Osteoblast (primary cell): ENCODE data around the gene CYB5R4. TPM values are rescaled to one million over a fixed set of nuclear protein-coding genes. Genes with fewer than 3 reads are reported as not detected.

Source experiments
- DNase-seq: peaks from one replicate; pipeline ENCODE4 v3.0.0; 2011; ENCODE audit warnings: low spot score, mixed read lengths; ENCODE audit not compliant: insufficient read length; ENCODE audit errors: missing footprints
- H2AFZ ChIP-seq: 2 replicates; pipeline ENCODE4 v1.6.0; 2011; ENCODE audit warnings: mild to moderate bottlenecking, low read length
- H3K27ac ChIP-seq: 2 replicates; pipeline ENCODE4 v1.5.1; 2011; ENCODE audit warnings: mild to moderate bottlenecking, low read depth, low read length, moderate library complexity
- H3K27me3 ChIP-seq: 2 replicates; pipeline ENCODE4 v1.6.0; 2012; ENCODE audit warnings: mild to moderate bottlenecking, control low read depth, inconsistent platforms, low read length, moderate library complexity; ENCODE audit not compliant: insufficient read depth
- H3K36me3 ChIP-seq: 2 replicates; pipeline ENCODE4 v1.5.1; 2011; ENCODE audit warnings: mild to moderate bottlenecking, low read length, control low read depth, moderate library complexity; ENCODE audit not compliant: insufficient read depth
- H3K4me1 ChIP-seq: 2 replicates; pipeline ENCODE4 v1.5.1; 2011; ENCODE audit warnings: mild to moderate bottlenecking, low read length, control low read depth, moderate library complexity; ENCODE audit not compliant: insufficient read depth
- H3K4me2 ChIP-seq: 2 replicates; pipeline ENCODE4 v1.6.0; 2011; ENCODE audit warnings: mild to moderate bottlenecking, low read length; ENCODE audit not compliant: insufficient read depth
- H3K4me3 ChIP-seq: fragments of 200-600 bp; sonication (generic); 3 replicates; pipeline ENCODE4 v1.5.1; 2012; ENCODE audit warnings: mild to moderate bottlenecking, low read length, inconsistent platforms; ENCODE audit not compliant: insufficient read depth
- H3K79me2 ChIP-seq: 2 replicates; pipeline ENCODE4 v1.6.0; 2012; ENCODE audit warnings: mild to moderate bottlenecking, low read length, control low read depth, inconsistent platforms; ENCODE audit not compliant: insufficient read depth
- H3K9me3 ChIP-seq: 2 replicates; pipeline ENCODE4 v1.5.1; 2011; ENCODE audit warnings: low read depth, low read length, control low read depth
- H4K20me1 ChIP-seq: 2 replicates; pipeline ENCODE4 v1.6.0; 2012; ENCODE audit warnings: mild to moderate bottlenecking, low read length, control low read depth; ENCODE audit not compliant: insufficient read depth
- total RNA-seq: library from RNA; depleted of rRNA; stranded (reverse); fragments of >200 nt; gene quantifications from 2 replicates; pipeline ENCODE4 v1.2.3, GENCODE V29; 2012
- TF ChIP-seq, protein P1 (sequence below): IDR thresholded peaks from 2 replicates; pipeline ENCODE4 v1.5.1; 2011; ENCODE audit warnings: mild to moderate bottlenecking, low read depth, low read length, moderate library complexity; ENCODE audit errors: extremely low read depth

CYB5R4 gene
- total RNA-seq, 1 donor = 6.9 TPM

DNA sequence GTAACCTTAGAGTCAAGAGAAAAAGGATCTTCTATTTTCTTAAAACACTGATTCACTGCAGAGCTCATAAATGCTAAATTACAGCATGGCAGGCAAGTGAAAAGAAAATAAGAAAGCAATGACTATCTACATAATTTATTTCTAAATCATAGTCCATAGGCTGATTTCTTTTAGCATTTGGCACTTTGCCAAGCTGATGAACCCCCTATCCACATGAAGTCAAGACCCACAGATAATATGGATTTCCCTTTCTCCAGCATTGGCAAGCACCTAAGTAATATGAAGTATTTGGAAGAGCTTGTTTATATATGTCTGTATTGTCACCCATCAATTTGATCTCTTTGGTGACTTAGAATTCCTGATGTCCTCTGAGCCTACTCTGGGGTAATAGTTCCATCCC lies 126.2 kb downstream of the CYB5R4 start:
- Histone ChIP-seq H2AFZ (no peak overlapping the region), H3K4me3 (no peak overlapping the region), H3K4me1 (peaks cover 7% of the 10 kb centered on the region), H3K4me2 (no peak overlapping the region), H3K9me3 (no peaks in the 10 kb centered on the region), H3K79me2 (no peaks in the 10 kb centered on the region), H4K20me1 (no peaks in the 10 kb centered on the region), H3K36me3 (no peaks in the 10 kb centered on the region), H3K27ac (no peak overlapping the region), H3K27me3 (no peaks in the 10 kb centered on the region)
- TF ChIP-seq, protein P1, sequence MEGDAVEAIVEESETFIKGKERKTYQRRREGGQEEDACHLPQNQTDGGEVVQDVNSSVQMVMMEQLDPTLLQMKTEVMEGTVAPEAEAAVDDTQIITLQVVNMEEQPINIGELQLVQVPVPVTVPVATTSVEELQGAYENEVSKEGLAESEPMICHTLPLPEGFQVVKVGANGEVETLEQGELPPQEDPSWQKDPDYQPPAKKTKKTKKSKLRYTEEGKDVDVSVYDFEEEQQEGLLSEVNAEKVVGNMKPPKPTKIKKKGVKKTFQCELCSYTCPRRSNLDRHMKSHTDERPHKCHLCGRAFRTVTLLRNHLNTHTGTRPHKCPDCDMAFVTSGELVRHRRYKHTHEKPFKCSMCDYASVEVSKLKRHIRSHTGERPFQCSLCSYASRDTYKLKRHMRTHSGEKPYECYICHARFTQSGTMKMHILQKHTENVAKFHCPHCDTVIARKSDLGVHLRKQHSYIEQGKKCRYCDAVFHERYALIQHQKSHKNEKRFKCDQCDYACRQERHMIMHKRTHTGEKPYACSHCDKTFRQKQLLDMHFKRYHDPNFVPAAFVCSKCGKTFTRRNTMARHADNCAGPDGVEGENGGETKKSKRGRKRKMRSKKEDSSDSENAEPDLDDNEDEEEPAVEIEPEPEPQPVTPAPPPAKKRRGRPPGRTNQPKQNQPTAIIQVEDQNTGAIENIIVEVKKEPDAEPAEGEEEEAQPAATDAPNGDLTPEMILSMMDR = no peak
- DNase-seq = no peak

DNA sequence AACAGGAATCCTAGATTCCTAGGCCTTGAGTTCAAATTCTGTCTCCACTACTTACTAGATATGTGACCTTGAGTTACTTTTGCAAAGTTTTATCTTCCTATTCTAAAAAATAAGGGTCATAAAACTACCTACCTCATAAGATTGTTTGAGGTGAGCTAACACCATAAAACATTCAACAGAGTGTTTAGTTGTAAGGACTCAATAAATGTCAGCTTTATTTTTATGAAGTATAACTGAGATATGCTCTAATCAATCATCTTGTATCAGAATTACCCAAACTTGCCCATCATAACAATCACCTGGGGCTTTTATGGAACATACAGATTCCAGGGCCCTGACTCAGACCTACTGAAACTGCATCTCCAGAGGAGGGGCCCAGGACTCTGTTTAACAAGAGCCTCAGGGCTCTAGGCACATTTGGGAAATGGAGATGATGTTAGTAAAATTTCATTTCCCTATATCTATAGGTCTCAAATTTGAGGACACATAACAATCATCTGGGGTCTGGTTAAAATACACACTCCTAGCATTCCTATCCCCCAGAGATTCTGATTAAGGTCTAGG lies 138.6 kb downstream of the CYB5R4 start:
- TF ChIP-seq, protein P1 = no peak
- no peaks in the 10 kb centered on the region for H3K9me3 ChIP-seq
- no peak for DNase-seq

DNA sequence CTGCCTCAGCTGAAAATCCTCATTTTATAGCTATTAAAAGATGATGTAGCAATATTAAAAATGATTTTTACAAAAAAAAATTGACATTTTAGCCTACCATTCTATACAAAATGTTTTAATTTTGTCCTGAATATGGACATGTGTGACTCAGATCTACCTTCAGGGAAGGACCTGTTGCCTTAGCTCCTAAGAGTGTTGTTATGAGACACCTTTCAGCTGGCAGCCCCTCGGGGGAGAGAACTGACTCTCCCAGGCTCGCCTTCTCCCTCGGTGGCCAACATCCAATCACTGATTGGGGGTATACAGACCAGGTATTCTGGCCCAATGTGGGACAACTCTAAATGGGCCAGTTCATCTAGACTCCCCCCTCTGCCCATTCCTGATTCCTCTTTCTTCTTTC lies 141.6 kb downstream of the CYB5R4 start:
- H3K4me1 ChIP-seq = no peaks in the 10 kb centered on the region
- peaks cover 2% of the 10 kb centered on the region for H3K27me3 ChIP-seq
- TF ChIP-seq, protein P1 = no peak
- no peak overlapping the region for H2AFZ ChIP-seq
- DNase-seq = no peak
- no peaks in the 10 kb centered on the region for H3K9me3 ChIP-seq
- H3K79me2 ChIP-seq = no peaks in the 10 kb centered on the region
- no peaks in the 10 kb centered on the region for H4K20me1 ChIP-seq
- no peaks in the 10 kb centered on the region for H3K36me3 ChIP-seq
- H3K4me2 ChIP-seq = no peak overlapping the region
- no peak overlapping the region for H3K4me3 ChIP-seq
- no peak overlapping the region for H3K27ac ChIP-seq

More for the DNA sequence above, 138.6 kb downstream of the CYB5R4 start:
- Histone ChIP-seq H3K36me3 (no peaks in the 10 kb centered on the region), H3K79me2 (no peaks in the 10 kb centered on the region), H4K20me1 (no peaks in the 10 kb centered on the region), H2AFZ (no peak overlapping the region), H3K27ac (no peak overlapping the region), H3K4me2 (no peak overlapping the region), H3K4me3 (no peak overlapping the region), H3K27me3 (peaks cover 2% of the 10 kb centered on the region), H3K4me1 (no peaks in the 10 kb centered on the region)

DNA sequence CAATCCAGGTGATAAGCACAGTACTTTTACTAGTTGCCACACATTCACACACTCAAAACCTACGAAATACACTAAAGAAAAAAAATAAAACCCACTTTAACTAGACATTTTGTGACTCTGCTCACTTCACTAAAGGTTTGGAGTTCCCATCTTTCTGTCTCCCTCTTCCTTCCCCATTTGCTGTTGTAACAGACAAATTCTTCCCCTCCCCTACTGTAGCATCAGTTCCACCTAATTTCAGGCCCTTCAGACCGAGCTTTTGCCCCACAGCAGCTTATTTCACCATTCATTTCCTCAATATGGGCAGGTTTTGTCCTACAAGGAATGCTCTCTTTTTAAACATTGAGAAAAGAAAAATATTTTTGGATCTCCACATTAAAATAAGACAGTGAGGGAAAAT lies 142.7 kb downstream of the CYB5R4 start:
- DNase-seq = no peak

More for the DNA sequence above, 142.7 kb downstream of the CYB5R4 start:
- peaks cover 2% of the 10 kb centered on the region for H3K27me3 ChIP-seq
- H3K79me2 ChIP-seq = no peaks in the 10 kb centered on the region
- H3K4me3 ChIP-seq = no peak overlapping the region
- no peak overlapping the region for H3K27ac ChIP-seq
- TF ChIP-seq, protein P1 = no peak
- H3K4me1 ChIP-seq = no peaks in the 10 kb centered on the region
- no peaks in the 10 kb centered on the region for H3K36me3 ChIP-seq
- no peak overlapping the region for H3K4me2 ChIP-seq
- no peaks in the 10 kb centered on the region for H3K9me3 ChIP-seq
- no peaks in the 10 kb centered on the region for H4K20me1 ChIP-seq
- no peak overlapping the region for H2AFZ ChIP-seq
